IMR-90 (cell line): ENCODE results near the gene ADCY5. TPM values are rescaled to one million over a fixed set of nuclear protein-coding genes. Genes with fewer than 3 reads are reported as not detected.

Source experiments
- ATAC-seq: fragments of 200-7000 bp; cut with Tn5 transposase; 2 replicates; pipeline ENCODE4 v1.9.1; 2020; ENCODE audit warnings: low read depth, mild to moderate bottlenecking, moderate library complexity
- BruUV-seq: library from RNA; stranded (reverse); fragments of 400-500 nt; replicated peaks from 2 replicates; lab custom pipeline; 2021; lab: Mats Ljungman, UMichigan
- CTCF ChIA-PET: fragments of 300-600 bp; formaldehyde crosslinking; extraction: SDS; loops from one replicate; lab custom pipeline; 2021; ENCODE audit warnings: antibody characterized with exemption; lab: Yijun Ruan, JAX
- POLR2A ChIA-PET: fragments of 300-600 bp; sonication (Branson Sonifier 250); formaldehyde crosslinking; loops from one replicate; lab custom pipeline; 2022; ENCODE audit warnings: antibody characterized with exemption; ENCODE audit not compliant: unreplicated experiment; lab: Charles Lee
- DNase-seq: peaks from one replicate; pipeline ENCODE4 v3.0.0; 2013
- H2AFZ ChIP-seq: replicated peaks from 2 replicates; pipeline ENCODE3; 2013; ENCODE audit warnings: low read length, mild to moderate bottlenecking; ENCODE audit not compliant: poor library complexity
- H2AK5ac ChIP-seq: 2 replicates; pipeline ENCODE4 v1.6.1; 2013; ENCODE audit warnings: low read depth, low read length, inconsistent platforms
- H2AK9ac ChIP-seq: replicated peaks from 2 replicates; pipeline ENCODE3; 2013; ENCODE audit warnings: mild to moderate bottlenecking, low read depth, low read length, moderate library complexity; ENCODE audit not compliant: poor library complexity
- H2BK120ac ChIP-seq: 2 replicates; pipeline ENCODE4 v1.6.1; 2013; ENCODE audit warnings: low read depth, low read length, inconsistent platforms
- H2BK15ac ChIP-seq: 3 replicates; pipeline ENCODE4 v1.6.1; 2013; ENCODE audit warnings: low read depth, low read length, inconsistent platforms
- H2BK20ac ChIP-seq: 2 replicates; pipeline ENCODE4 v1.6.1; 2013; ENCODE audit warnings: low read depth, mild to moderate bottlenecking, inconsistent platforms, low read length, moderate library complexity
- H2BK5ac ChIP-seq: 2 replicates; pipeline ENCODE4 v1.6.1; 2013; ENCODE audit warnings: mild to moderate bottlenecking, low read depth, low read length, inconsistent platforms; ENCODE audit not compliant: poor library complexity, severe bottlenecking
- H3K14ac ChIP-seq: replicated peaks from 2 replicates; pipeline ENCODE4 v1.6.1; 2013; ENCODE audit warnings: low read depth, low read length, inconsistent platforms
- H3K18ac ChIP-seq: 2 replicates; pipeline ENCODE4 v1.6.1; 2013; ENCODE audit warnings: low read depth, low read length, control low read depth
- H3K23ac ChIP-seq: 2 replicates; pipeline ENCODE4 v1.6.1; 2013; ENCODE audit warnings: low read depth, low read length, inconsistent platforms
- H3K27ac ChIP-seq: 2 replicates; pipeline ENCODE4 v1.5.1; 2013; ENCODE audit warnings: mild to moderate bottlenecking, control low read depth, low read length; ENCODE audit not compliant: insufficient read depth
- H3K27me3 ChIP-seq: 2 replicates; pipeline ENCODE4 v1.6.1; 2013; ENCODE audit warnings: low read length; ENCODE audit not compliant: control insufficient read depth, insufficient read depth
- H3K36me3 ChIP-seq: 2 replicates; pipeline ENCODE4 v1.6.1; 2013; ENCODE audit warnings: low read length, mixed read lengths; ENCODE audit not compliant: control insufficient read depth, insufficient read depth
- H3K4ac ChIP-seq: 2 replicates; pipeline ENCODE4 v1.6.1; 2013; ENCODE audit warnings: low read depth, low read length, inconsistent platforms
- H3K4me1 ChIP-seq: 2 replicates; pipeline ENCODE4 v1.6.1; 2013; ENCODE audit warnings: low read length, mixed read lengths; ENCODE audit not compliant: control insufficient read depth, insufficient read depth
- H3K4me2 ChIP-seq: 2 replicates; pipeline ENCODE4 v1.6.1; 2013; ENCODE audit warnings: low read depth, mild to moderate bottlenecking, control low read depth, low read length, moderate library complexity
- H3K4me3 ChIP-seq: 2 replicates; pipeline ENCODE4 v1.5.1; 2013; ENCODE audit warnings: low read depth, mild to moderate bottlenecking, control low read depth, low read length, moderate library complexity; ENCODE audit not compliant: insufficient read depth
- H3K56ac ChIP-seq: 2 replicates; pipeline ENCODE4 v1.6.1; 2013; ENCODE audit warnings: low read length, inconsistent platforms; ENCODE audit not compliant: insufficient read depth; ENCODE audit errors: extremely low read depth
- H3K79me1 ChIP-seq, 2 experiments: 2 replicates each; pipeline ENCODE4 v1.6.1; 2013; ENCODE audit warnings: low read length in 2 of 2, inconsistent platforms in 1 of 2, low read depth in 1 of 2
- H3K9ac ChIP-seq: 2 replicates; pipeline ENCODE4 v1.6.1; 2013; ENCODE audit warnings: low read depth, low read length, control low read depth
- H3K9me1 ChIP-seq: 2 replicates; pipeline ENCODE4 v1.6.1; 2013; ENCODE audit warnings: low read length, inconsistent platforms; ENCODE audit not compliant: insufficient read depth
- H3K9me3 ChIP-seq: 2 replicates; pipeline ENCODE4 v1.6.1; 2013; ENCODE audit warnings: low read length; ENCODE audit not compliant: control insufficient read depth, insufficient read depth
- H4K20me1 ChIP-seq: 2 replicates; pipeline ENCODE4 v1.6.1; 2013; ENCODE audit warnings: low read length, inconsistent platforms; ENCODE audit not compliant: insufficient read depth
- H4K5ac ChIP-seq: 2 replicates; pipeline ENCODE4 v1.6.1; 2013; ENCODE audit warnings: mild to moderate bottlenecking, low read depth, low read length, control low read depth
- H4K8ac ChIP-seq, 2 experiments: 2 replicates each; pipeline ENCODE4 v1.6.1; 2013; ENCODE audit warnings: low read depth in 2 of 2, low read length in 2 of 2, control low read depth in 1 of 2, inconsistent platforms in 1 of 2
- H4K91ac ChIP-seq: 2 replicates; pipeline ENCODE4 v1.6.1; 2013; ENCODE audit warnings: low read depth, low read length, inconsistent platforms; ENCODE audit not compliant: insufficient read depth
- CHD1 ChIP-seq: IDR thresholded peaks from 2 replicates; pipeline ENCODE4 v1.6.1; 2012; ENCODE audit warnings: low read depth, low read length, improper control_type of control experiment
- FOS ChIP-seq: fragments of 150-350 bp; IDR thresholded peaks from 2 replicates; pipeline ENCODE4 v1.6.1; 2016; ENCODE audit warnings: low read depth, low read length
- WGBS, 2 experiments: methylation state at CpG; one replicate each; pipeline versions ENCODE4 v1.1.5 to v1.1.7; 2013; ENCODE audit warnings: missing lambda C conversion rate in 2 of 2; ENCODE audit not compliant: insufficient read length in 1 of 2; ENCODE audit errors: extremely low coverage in 2 of 2; 5-methylcytosine and 5-hydroxymethylcytosine counted together
- dilution Hi-C: fragments of 300-500 bp; cut with HindIII; formaldehyde crosslinking; loops from one replicate; pipeline ENCODE4 v1.14.3; 2018; ENCODE audit warnings: low sequenced_read_pairs; ENCODE audit not compliant: unreplicated experiment
- in situ Hi-C: fragments of 300-500 bp; cut with MboI; formaldehyde crosslinking; loops from 3 replicates; pipeline ENCODE4 v1.14.3; 2019; ENCODE audit warnings: low sequenced_read_pairs, inconsistent platforms, mixed read lengths
- intact Hi-C: fragments of 100-400 bp; cut with micrococcal nuclease; formaldehyde crosslinking; loops from 2 replicates; pipeline ENCODE4 v1.10.0; 2022
- polyA plus RNA-seq, 3 experiments: library from polyadenylated mRNA; depleted of rRNA; stranded (reverse); fragments of >200 nt; gene quantifications; 2 replicates each; pipeline ENCODE4 v1.2.3, GENCODE V29; 2012; ENCODE audit warnings: low replicate concordance in 1 of 3
- total RNA-seq: library from RNA; depleted of rRNA; stranded (reverse); fragments of >200 nt; gene quantifications from 2 replicates; pipeline ENCODE4 v1.2.3, GENCODE V29; 2012

ADCY5 gene
- total and polyA plus RNA-seq, 2 of the 4 experiments (the other 2 are of a cell fraction), result 0.14 to 0.18 TPM

- H2BK120ac ChIP-seq, result no peak overlapping the region
These were observed 104.5 kb downstream of the ADCY5 start for GRCh38 chr3:123344175-123344906.

More at GRCh38 chr3:123344175-123344906, 104.5 kb downstream of the ADCY5 start:
- no TSS peak for BruUV-seq
- Histone ChIP-seq H3K9me1 (peaks cover 3% of the 10 kb centered on the region; the same call in 1 of the 2 replicates), H3K27me3 (peaks cover 56% of the 10 kb centered on the region), H3K14ac (no peak overlapping the region), H3K27ac (no peak overlapping the region), H3K23ac (no peak overlapping the region), H2AFZ (no peak overlapping the region), H4K5ac (no peak overlapping the region), H3K18ac (no peak overlapping the region), H2AK5ac (no peak overlapping the region), H4K20me1 (no peaks in the 10 kb centered on the region; the same call in 1 of the 2 replicates), H2BK20ac (no peak overlapping the region), H3K56ac (no peak overlapping the region), H3K9ac (no peak overlapping the region), H4K91ac (no peak overlapping the region), H3K4ac (no peak overlapping the region), H3K4me1 (no peaks in the 10 kb centered on the region; the same call in 1 of the 2 replicates), H4K8ac (no peak overlapping the region), H3K79me1 (no peaks in the 10 kb centered on the region), H3K4me3 (no peak overlapping the region), H2BK5ac (no peak overlapping the region), H2BK15ac (no peak overlapping the region), H3K4me2 (no peak overlapping the region), H3K36me3 (no peaks in the 10 kb centered on the region), H2AK9ac (no peak overlapping the region), H3K9me3 (no peaks in the 10 kb centered on the region)
- ATAC-seq (peak; percentile 81), DNase-seq (peak; percentile 74)
- in situ Hi-C loops (no loop called here), dilution Hi-C loops (no loop called here), intact Hi-C loops (no loop called here)
- CTCF ChIA-PET, result no interaction called here
- POLR2A ChIA-PET, result no interaction called here
- TF ChIP-seq FOS (peak; percentile 66), CHD1 (no peak)
- WGBS, 2 experiments, result no CpG with 5 or more reads among the region's 6 CpGs
